Stimulated activated effector memory CD8-positive, alpha-beta T cell treated with anti-CD3 and anti-CD28 coated beads, Interleukin-12 subunit alpha, Interleukin-12 subunit beta, amount 100 ng/mL, for 72 hours (primary cell): ENCODE data around the gene RUVBL2.

Experiments used
- ATAC-seq: fragments of 150-1000 bp; cut with Tn5 transposase; 2 replicates; pipeline ENCODE4 v1.10.0; 2021
- DNase-seq, 2 donors: peaks; one replicate each; pipeline ENCODE4 v3.0.0; 2021 to 2022; ENCODE audit warnings: low spot score in 2 of 2
- H3K27ac Mint-ChIP-seq: one replicate; pipeline ENCODE4 v1.8.0; 2022; ENCODE audit warnings: mild to moderate bottlenecking, mixed read lengths
- H3K36me3 Mint-ChIP-seq: one replicate; pipeline ENCODE4 v1.8.0; 2022; ENCODE audit warnings: mild to moderate bottlenecking, mixed read lengths
- H3K4me1 Mint-ChIP-seq: one replicate; pipeline ENCODE4 v1.8.0; 2022; ENCODE audit warnings: mixed read lengths
- H3K4me3 Mint-ChIP-seq: one replicate; pipeline ENCODE4 v1.8.0; 2022; ENCODE audit warnings: mild to moderate bottlenecking, mixed read lengths
- H3K9me3 Mint-ChIP-seq: one replicate; pipeline ENCODE4 v1.8.0; 2022; ENCODE audit warnings: mixed read lengths

RUVBL2 gene

DNA sequence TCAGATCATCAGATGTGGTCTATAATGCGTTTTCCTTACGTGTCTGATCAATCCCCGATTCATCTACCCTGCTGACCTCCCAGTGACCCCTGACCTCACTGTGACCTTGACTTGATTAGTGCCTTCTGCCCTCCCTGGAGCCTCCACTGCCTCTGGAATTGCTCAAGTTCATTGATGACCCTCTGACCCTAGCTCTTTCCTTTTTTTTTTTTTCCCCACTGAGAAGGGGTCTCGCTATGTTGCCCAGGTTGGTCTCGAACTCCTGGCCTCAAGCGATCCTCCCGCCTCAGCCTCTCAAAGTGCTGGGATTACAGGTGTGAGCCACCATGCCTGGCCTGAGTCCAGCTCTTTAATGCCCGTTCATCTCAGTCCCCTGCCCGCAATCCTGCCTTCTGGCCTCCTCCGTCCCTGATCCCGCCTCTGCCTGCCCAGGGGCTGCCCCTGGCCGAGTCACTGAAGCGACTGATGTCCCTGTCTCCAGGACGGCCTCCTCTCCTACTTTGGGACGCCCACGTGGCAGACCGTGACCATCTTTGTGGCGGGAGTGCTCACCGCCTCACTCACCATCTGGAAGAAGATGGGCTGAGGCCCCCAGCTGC lies 32.5 kb upstream of the RUVBL2 start:
- no peak for ATAC-seq
- peaks cover 100% of the 10 kb centered on the region for H3K36me3 Mint-ChIP-seq
- no peaks in the 10 kb centered on the region for H3K9me3 Mint-ChIP-seq
- no peak for DNase-seq
- peak overlapping the region; percentile 100 for H3K27ac Mint-ChIP-seq
- no peak overlapping the region for H3K4me3 Mint-ChIP-seq
- H3K4me1 Mint-ChIP-seq: peaks cover 73% of the 10 kb centered on the region

DNA sequence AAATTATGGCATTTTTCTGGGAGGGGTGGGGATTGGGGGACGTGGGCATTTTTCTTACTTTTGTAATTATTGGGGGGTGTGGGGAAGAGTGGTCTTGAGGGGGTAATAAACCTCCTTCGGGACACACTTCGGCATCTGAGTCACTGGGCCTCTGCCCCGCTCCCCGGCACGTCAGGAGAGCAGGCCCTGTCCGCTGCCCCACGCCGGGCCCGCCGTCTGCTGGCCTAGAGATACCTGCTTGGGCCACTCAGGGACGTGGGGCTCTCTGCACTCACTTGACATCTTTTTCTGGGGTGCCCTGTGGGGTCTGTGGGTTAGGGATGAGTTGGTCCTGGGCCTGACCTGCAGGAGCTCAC lies 32.0 kb upstream of the RUVBL2 start:
- H3K9me3 Mint-ChIP-seq: no peaks in the 10 kb centered on the region
- H3K27ac Mint-ChIP-seq: peak overlapping the region; percentile 100
- no peak for ATAC-seq
- peaks cover 73% of the 10 kb centered on the region for H3K4me1 Mint-ChIP-seq
- peaks cover 100% of the 10 kb centered on the region for H3K36me3 Mint-ChIP-seq
- DNase-seq: no peak
- H3K4me3 Mint-ChIP-seq: peak overlapping the region; percentile 100

DNA sequence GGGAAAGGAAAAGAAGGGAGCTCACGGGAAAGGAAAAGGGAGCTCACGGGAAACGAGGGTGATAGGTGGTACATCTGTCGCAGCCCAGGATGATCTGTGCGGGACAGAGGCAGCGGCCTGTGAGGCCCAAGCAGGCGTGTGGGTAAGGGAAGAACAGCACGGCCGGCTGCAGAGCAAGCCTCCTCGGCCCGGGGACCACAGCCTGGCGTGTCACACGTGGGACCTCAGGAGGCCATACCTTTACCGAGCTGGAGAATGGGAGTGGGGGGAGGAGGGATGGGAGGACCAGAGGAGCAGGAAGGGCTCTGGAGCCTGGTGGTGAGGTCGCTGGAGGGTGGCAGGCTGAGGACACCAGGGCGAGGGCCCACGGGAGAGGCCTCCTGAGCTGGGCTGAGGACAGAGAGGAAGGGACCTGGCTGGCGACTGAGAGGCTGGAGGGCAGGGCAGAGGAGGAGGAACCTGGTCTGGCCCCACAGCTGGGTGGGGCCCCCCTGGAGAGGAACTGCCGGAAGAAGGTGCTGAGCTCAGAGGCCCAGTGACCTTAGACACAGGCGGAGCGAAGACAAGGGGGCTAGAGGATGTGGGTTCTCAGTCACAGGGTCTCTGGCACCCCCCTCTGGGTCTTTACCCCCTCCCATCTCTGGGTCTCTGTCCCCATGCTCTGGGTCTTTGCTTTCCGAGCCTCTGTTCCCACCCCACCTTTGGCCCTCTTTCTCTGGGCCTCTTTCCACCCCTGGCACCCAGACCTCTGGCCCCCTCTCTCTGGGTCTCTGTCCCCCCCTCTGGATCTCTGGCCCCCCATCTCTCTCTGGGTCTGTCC lies 31.4 kb upstream of the RUVBL2 start:
- DNase-seq (peak in 1 of 2 donors; percentile 71), ATAC-seq (peak; percentile 24)
- Mint-ChIP-seq H3K27ac (peak overlapping the region; percentile 100), H3K36me3 (peaks cover 100% of the 10 kb centered on the region), H3K9me3 (no peaks in the 10 kb centered on the region), H3K4me1 (peaks cover 73% of the 10 kb centered on the region), H3K4me3 (peak overlapping the region; percentile 100)

- peaks cover 74% of the 10 kb centered on the region for H3K4me1 Mint-ChIP-seq
- no peak for DNase-seq
- H3K9me3 Mint-ChIP-seq: no peaks in the 10 kb centered on the region
- ATAC-seq: no peak
- peaks cover 100% of the 10 kb centered on the region for H3K36me3 Mint-ChIP-seq
- peak overlapping the region; percentile 100 for H3K4me3 Mint-ChIP-seq
- H3K27ac Mint-ChIP-seq: peak overlapping the region; percentile 100
These were observed 30.9 kb upstream of the RUVBL2 start for GRCh38 chr19:48962849-48963165.

GRCh38 chr19:48963371-48964204 lies 30.1 kb upstream of the RUVBL2 start:
- peaks cover 78% of the 10 kb centered on the region for H3K4me1 Mint-ChIP-seq
- H3K4me3 Mint-ChIP-seq: peak overlapping the region; percentile 100
- peak overlapping the region; percentile 100 for H3K27ac Mint-ChIP-seq
- H3K9me3 Mint-ChIP-seq: no peaks in the 10 kb centered on the region
- H3K36me3 Mint-ChIP-seq: peaks cover 100% of the 10 kb centered on the region
- DNase-seq (peak; percentile 72 to 86), ATAC-seq (peak; percentile 54)

- no peak for ATAC-seq
- H3K4me3 Mint-ChIP-seq: peak overlapping the region; percentile 100
- H3K9me3 Mint-ChIP-seq: no peaks in the 10 kb centered on the region
- H3K36me3 Mint-ChIP-seq: peaks cover 100% of the 10 kb centered on the region
- peak in 1 of 2 donors; percentile 61 for DNase-seq
- peak overlapping the region; percentile 100 for H3K27ac Mint-ChIP-seq
- H3K4me1 Mint-ChIP-seq: peaks cover 74% of the 10 kb centered on the region
These were observed 29.3 kb upstream of the RUVBL2 start for GRCh38 chr19:48964205-48965039.

DNA sequence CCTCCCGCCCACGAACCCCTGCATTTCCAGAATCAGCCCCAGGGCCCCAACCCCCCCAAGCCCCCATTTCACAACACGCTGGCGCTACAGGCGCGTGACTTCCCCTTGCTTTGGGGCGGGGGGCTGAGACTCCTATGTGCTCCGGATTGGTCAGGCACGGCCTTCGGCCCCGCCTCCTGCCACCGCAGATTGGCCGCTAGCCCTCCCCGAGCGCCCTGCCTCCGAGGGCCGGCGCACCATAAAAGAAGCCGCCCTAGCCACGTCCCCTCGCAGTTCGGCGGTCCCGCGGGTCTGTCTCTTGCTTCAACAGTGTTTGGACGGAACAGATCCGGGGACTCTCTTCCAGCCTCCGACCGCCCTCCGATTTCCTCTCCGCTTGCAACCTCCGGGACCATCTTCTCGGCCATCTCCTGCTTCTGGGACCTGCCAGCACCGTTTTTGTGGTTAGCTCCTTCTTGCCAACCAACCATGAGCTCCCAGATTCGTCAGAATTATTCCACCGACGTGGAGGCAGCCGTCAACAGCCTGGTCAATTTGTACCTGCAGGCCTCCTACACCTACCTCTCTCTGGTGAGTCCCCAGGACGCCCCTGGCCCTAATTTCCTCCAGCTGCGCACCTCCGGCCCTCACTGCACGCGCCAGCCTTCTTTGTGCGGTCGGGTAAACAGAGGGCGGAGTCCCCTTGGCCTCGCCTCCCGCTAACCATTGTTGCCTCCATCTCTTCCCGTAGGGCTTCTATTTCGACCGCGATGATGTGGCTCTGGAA lies 28.5 kb upstream of the RUVBL2 start, which contains the start of gene FTL:
FTL (plus strand) TSS at position 270 of the 766 bp plus-strand sequence; CDS start at position 469, 199 bp downstream.
- DNase-seq (peak; percentile 91 to 96), ATAC-seq (peak; percentile 80)
- peaks cover 74% of the 10 kb centered on the region for H3K4me1 Mint-ChIP-seq
- peak within 1 kb of the TSS; percentile 100 for H3K4me3 Mint-ChIP-seq
- H3K9me3 Mint-ChIP-seq: no peaks in the 10 kb centered on the region
- H3K36me3 Mint-ChIP-seq: peaks cover 100% of the 10 kb centered on the region
- H3K27ac Mint-ChIP-seq: peak within 1 kb of the TSS; percentile 100

- peak overlapping the region; percentile 100 for H3K4me3 Mint-ChIP-seq
- peak overlapping the region; percentile 100 for H3K27ac Mint-ChIP-seq
- peaks cover 100% of the 10 kb centered on the region for H3K36me3 Mint-ChIP-seq
- DNase-seq: peak in 1 of 2 donors; percentile 75
- H3K4me1 Mint-ChIP-seq: peaks cover 77% of the 10 kb centered on the region
- H3K9me3 Mint-ChIP-seq: no peaks in the 10 kb centered on the region
- ATAC-seq: peak; percentile 63
These were observed 27.7 kb upstream of the RUVBL2 start for GRCh38 chr19:48965806-48966540.

DNA sequence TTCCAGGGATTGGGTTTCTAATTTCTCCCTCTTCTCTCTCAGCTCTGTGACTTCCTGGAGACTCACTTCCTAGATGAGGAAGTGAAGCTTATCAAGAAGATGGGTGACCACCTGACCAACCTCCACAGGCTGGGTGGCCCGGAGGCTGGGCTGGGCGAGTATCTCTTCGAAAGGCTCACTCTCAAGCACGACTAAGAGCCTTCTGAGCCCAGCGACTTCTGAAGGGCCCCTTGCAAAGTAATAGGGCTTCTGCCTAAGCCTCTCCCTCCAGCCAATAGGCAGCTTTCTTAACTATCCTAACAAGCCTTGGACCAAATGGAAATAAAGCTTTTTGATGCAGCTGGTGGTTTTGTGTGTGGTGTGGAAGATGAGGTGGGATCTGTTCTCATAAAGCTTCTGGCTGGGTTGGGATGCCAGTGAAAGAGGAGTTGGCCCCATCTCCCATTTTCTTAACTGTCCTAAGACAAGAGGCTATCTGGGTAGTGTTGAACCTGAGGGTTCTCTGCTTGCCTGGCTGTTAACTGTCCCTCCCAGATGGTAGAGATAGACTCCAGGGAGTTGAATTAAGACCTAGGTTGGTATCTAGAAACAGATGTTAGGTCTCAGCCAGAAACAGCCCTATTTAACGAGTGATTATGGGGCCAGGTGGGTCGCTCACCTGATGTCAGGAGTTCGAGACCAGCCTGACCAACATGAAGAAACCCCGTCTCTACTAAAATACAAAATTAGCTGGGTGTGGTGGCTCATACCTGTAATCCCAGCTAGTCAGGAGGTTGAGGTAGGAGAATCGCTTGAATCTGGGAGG lies 26.9 kb upstream of the RUVBL2 start:
- H3K4me1 Mint-ChIP-seq: peaks cover 71% of the 10 kb centered on the region
- ATAC-seq (no peak), DNase-seq (no peak)
- H3K36me3 Mint-ChIP-seq: peaks cover 100% of the 10 kb centered on the region
- peak overlapping the region; percentile 100 for H3K4me3 Mint-ChIP-seq
- no peaks in the 10 kb centered on the region for H3K9me3 Mint-ChIP-seq
- peak overlapping the region; percentile 100 for H3K27ac Mint-ChIP-seq

DNA sequence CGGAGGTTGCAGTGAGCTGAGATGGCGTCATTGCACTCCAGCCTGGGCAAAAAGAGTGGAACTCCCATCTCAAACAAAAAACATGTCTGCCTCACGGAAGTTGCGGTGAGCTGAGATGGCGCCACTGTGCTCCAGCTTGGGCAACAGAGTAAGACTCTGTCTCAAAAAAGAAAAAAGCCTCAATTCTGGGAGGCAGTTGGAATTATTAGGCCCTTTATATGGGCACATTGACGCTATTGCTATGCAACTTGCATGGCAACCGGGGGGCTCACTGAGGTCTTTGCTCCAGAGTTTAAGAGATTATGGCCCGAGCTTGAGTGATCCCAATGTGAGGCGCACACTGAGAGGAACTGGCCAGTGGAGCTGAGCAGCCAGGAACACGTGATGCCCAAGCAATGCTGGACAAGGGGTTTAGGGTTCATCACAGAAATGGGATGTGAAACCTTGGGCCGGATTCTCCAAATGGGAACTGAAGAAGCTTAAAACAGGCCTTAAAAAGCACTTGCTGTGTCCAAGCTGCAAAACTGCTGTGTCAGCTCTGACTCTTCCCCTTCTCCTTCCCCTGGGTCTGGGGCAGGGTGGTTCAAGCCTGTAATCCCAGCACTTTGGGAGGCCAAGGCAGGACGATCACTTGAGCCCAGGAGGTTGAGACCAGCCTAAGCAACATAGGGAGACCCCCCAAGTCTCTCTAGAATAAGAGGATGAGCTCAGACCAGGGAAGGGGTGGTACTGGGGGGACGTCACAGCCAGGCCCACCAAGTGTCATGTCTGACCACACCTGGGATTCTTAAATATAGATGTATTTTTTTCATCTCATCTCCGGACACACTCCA lies 26.1 kb upstream of the RUVBL2 start:
- peak overlapping the region; percentile 100 for H3K27ac Mint-ChIP-seq
- peaks cover 100% of the 10 kb centered on the region for H3K36me3 Mint-ChIP-seq
- ATAC-seq (no peak), DNase-seq (no peak)
- H3K9me3 Mint-ChIP-seq: no peaks in the 10 kb centered on the region
- peak overlapping the region; percentile 100 for H3K4me3 Mint-ChIP-seq
- peaks cover 63% of the 10 kb centered on the region for H3K4me1 Mint-ChIP-seq

GRCh38 chr19:48968179-48968661 lies 25.5 kb upstream of the RUVBL2 start:
- DNase-seq: no peak

GRCh38 chr19:48968813-48969218 lies 24.9 kb upstream of the RUVBL2 start:
- ATAC-seq (no peak), DNase-seq (no peak)
- no peak overlapping the region for H3K4me3 Mint-ChIP-seq
- peaks cover 51% of the 10 kb centered on the region for H3K4me1 Mint-ChIP-seq
- no peaks in the 10 kb centered on the region for H3K9me3 Mint-ChIP-seq
- peak overlapping the region; percentile 38 for H3K27ac Mint-ChIP-seq
- H3K36me3 Mint-ChIP-seq: peaks cover 97% of the 10 kb centered on the region

More at GRCh38 chr19:48968179-48968661, 25.5 kb upstream of the RUVBL2 start:
- Mint-ChIP-seq H3K27ac (peak overlapping the region; percentile 38), H3K9me3 (no peaks in the 10 kb centered on the region), H3K4me1 (peaks cover 57% of the 10 kb centered on the region), H3K36me3 (peaks cover 100% of the 10 kb centered on the region), H3K4me3 (peak overlapping the region; percentile 100)
- ATAC-seq: no peak
